Thyroid gland (tissue), 4 donors: ENCODE results near the gene VSIG10.

Experiments
- POLR2A ChIP-seq, 2 donors: fragments of 450-650 bp; IDR thresholded peaks; one replicate each; pipeline ENCODE4 v1.6.1; 2017; ENCODE audit warnings: antibody characterized with exemption in 2 of 2, mild to moderate bottlenecking in 2 of 2, moderate library complexity in 1 of 2
- TF ChIP-seq, protein P1 (sequence below), 6 experiments: fragments of 200-600 bp in 3 of 6; fragments of 450-650 bp in 3 of 6; sonication (generic) in 3 of 6; IDR thresholded peaks; one replicate each; pipeline ENCODE4 v1.5.1; 2016 to 2019; ENCODE audit warnings: antibody characterized with exemption in 6 of 6, mild to moderate bottlenecking in 2 of 6, inconsistent platforms in 1 of 6, moderate library complexity in 1 of 6

DNA sequence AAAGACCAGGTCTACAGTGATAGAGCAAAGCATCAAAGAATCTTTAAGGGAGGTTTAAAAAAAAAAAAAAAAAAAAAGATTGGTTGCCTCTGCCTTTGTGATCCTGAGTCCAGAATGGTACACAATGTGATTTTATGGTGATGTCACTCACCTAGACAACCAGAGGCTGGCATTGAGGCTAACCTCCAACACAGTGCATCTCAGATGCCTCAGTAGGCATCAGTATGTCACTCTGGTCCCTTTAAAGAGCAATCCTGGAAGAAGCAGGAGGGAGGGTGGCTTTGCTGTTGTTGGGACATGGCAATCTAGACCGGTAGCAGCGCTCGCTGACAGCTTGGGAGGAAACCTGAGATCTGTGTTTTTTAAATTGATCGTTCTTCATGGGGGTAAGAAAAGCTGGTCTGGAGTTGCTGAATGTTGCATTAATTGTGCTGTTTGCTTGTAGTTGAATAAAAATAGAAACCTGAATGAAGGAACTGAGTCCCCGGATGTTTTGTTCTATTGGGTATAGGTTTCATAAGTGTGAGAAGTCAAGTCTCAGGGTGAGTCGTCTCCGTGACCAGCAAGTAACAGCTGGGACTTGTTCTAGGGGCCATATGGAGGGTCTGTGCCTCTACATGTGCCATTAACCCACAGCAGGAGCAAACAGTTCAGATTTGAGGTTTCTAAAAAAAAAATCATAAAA lies 41.4 kb upstream of the VSIG10 start:
- TF ChIP-seq, protein P1, sequence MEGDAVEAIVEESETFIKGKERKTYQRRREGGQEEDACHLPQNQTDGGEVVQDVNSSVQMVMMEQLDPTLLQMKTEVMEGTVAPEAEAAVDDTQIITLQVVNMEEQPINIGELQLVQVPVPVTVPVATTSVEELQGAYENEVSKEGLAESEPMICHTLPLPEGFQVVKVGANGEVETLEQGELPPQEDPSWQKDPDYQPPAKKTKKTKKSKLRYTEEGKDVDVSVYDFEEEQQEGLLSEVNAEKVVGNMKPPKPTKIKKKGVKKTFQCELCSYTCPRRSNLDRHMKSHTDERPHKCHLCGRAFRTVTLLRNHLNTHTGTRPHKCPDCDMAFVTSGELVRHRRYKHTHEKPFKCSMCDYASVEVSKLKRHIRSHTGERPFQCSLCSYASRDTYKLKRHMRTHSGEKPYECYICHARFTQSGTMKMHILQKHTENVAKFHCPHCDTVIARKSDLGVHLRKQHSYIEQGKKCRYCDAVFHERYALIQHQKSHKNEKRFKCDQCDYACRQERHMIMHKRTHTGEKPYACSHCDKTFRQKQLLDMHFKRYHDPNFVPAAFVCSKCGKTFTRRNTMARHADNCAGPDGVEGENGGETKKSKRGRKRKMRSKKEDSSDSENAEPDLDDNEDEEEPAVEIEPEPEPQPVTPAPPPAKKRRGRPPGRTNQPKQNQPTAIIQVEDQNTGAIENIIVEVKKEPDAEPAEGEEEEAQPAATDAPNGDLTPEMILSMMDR (IDR thresholded peaks at IDR 0.05) = no peak
- no peak for TF ChIP-seq POLR2A (IDR thresholded peaks at IDR 0.05)
